ENCODE measurements around the gene PRUNE2. TPM values are rescaled to one million over a fixed set of nuclear protein-coding genes. Genes with fewer than 3 reads are reported as not detected.
A peak's percentile ranks its signal among the peaks of the same experiment; 100 is the strongest.

Gene PRUNE2
- total RNA-seq, 4 donors from 2014 or later: 3.6 to 16.2 (median 6.4) TPM

DNA sequence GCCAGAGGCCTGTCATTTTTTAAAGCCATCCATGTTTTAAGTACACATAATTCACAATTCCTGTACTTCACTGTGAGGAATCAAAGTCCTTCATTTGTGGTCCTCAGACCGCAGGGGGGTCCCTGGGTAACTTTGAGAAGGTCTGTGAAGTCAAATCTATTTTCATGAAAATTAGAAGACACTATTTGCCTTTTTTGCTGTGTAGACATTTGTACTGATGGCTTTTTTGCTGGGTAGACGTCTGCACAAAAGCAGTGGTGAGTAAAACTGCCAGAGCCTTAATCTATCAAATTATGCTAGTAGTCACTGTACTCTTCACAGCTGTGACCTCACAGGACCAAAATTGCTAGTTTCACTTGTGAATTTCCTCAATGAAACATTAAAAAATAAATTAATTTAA is 25.7 kb downstream of the PRUNE2 start:
- no peaks in the 10 kb centered on the region for H3K36me3 ChIP-seq
- H3K27me3 ChIP-seq: no peaks in the 10 kb centered on the region
- WGBS: 78% methylated on average over 2 of the region's 2 CpGs
- no peaks in the 10 kb centered on the region for H3K9me3 ChIP-seq
- no peak for DNase-seq (ENCODE audit: low spot score in 2 of 2)
- no peak overlapping the region for H3K27ac ChIP-seq
- TF ChIP-seq POLR2AphosphoS5 (IDR thresholded peaks at IDR 0.05) (no peak), POLR2A (IDR thresholded peaks at IDR 0.05) (no peak), EP300 (IDR thresholded peaks at IDR 0.05) (no peak)
- TF ChIP-seq, protein P1, sequence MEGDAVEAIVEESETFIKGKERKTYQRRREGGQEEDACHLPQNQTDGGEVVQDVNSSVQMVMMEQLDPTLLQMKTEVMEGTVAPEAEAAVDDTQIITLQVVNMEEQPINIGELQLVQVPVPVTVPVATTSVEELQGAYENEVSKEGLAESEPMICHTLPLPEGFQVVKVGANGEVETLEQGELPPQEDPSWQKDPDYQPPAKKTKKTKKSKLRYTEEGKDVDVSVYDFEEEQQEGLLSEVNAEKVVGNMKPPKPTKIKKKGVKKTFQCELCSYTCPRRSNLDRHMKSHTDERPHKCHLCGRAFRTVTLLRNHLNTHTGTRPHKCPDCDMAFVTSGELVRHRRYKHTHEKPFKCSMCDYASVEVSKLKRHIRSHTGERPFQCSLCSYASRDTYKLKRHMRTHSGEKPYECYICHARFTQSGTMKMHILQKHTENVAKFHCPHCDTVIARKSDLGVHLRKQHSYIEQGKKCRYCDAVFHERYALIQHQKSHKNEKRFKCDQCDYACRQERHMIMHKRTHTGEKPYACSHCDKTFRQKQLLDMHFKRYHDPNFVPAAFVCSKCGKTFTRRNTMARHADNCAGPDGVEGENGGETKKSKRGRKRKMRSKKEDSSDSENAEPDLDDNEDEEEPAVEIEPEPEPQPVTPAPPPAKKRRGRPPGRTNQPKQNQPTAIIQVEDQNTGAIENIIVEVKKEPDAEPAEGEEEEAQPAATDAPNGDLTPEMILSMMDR (IDR thresholded peaks at IDR 0.05): no peak
- peaks cover 8% of the 10 kb centered on the region for H3K4me1 ChIP-seq
- no peak overlapping the region for H3K4me3 ChIP-seq

DNA sequence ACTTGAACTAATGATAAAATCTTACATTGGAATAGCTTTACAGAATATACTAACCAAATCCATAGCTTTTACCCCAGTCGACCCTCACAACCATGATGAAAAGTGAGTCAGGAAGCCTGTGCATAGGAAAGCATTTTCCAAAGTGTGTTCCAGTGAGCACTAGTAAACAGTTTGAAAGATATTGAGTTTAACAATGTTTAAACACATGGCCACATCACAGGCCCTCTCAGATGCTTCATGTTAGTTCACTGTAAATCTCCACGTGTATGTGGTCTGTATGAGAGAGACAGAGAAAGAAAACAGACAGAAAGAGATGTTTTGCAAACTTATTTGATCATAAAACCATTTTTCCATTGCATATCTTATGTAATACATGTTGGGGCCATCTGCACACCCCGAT is 27.0 kb downstream of the PRUNE2 start:
- no peak overlapping the region for H3K27ac ChIP-seq
- H3K4me1 ChIP-seq: peaks cover 8% of the 10 kb centered on the region
- DNase-seq (ENCODE audit: low spot score in 2 of 2): no peak
- no peaks in the 10 kb centered on the region for H3K27me3 ChIP-seq
- H3K4me3 ChIP-seq: no peak overlapping the region
- no peaks in the 10 kb centered on the region for H3K36me3 ChIP-seq
- H3K9me3 ChIP-seq: no peaks in the 10 kb centered on the region
- WGBS: 67% methylated on average over 3 of the region's 3 CpGs
- TF ChIP-seq EP300 (IDR thresholded peaks at IDR 0.05) (no peak), POLR2A (IDR thresholded peaks at IDR 0.05) (no peak), POLR2AphosphoS5 (IDR thresholded peaks at IDR 0.05) (no peak)
- TF ChIP-seq, protein P1 (IDR thresholded peaks at IDR 0.05): no peak

DNA sequence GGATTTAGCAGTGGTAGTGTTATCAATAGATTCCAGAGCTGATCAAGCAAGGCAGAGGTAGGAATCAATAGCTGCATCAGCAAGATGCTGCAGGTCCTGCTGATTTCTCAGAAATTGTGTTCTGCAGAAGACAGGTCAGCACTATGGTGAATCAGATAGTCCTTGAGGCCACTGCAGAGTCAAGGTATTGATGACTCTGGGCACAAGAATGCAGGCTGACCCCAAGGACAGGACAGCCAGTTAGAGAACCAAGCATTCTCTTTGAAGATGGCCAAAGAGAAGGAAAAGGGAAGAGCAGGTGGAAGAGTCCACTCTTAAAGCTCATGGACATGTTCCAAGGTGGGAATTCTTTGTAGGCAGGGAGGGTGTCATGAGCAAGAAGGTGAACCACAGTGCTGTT is 28.0 kb downstream of the PRUNE2 start:
- no peak overlapping the region for H3K4me3 ChIP-seq
- DNase-seq (ENCODE audit: low spot score in 2 of 2): no peak
- H3K27me3 ChIP-seq: no peaks in the 10 kb centered on the region
- H3K4me1 ChIP-seq: peaks cover 8% of the 10 kb centered on the region
- H3K9me3 ChIP-seq: no peaks in the 10 kb centered on the region
- TF ChIP-seq POLR2AphosphoS5 (IDR thresholded peaks at IDR 0.05): no peak
- no peak for TF ChIP-seq POLR2A (IDR thresholded peaks at IDR 0.05)
- TF ChIP-seq, protein P1 (IDR thresholded peaks at IDR 0.05): no peak
- TF ChIP-seq EP300 (IDR thresholded peaks at IDR 0.05): no peak
- no peaks in the 10 kb centered on the region for H3K36me3 ChIP-seq
- no peak overlapping the region for H3K27ac ChIP-seq

DNA sequence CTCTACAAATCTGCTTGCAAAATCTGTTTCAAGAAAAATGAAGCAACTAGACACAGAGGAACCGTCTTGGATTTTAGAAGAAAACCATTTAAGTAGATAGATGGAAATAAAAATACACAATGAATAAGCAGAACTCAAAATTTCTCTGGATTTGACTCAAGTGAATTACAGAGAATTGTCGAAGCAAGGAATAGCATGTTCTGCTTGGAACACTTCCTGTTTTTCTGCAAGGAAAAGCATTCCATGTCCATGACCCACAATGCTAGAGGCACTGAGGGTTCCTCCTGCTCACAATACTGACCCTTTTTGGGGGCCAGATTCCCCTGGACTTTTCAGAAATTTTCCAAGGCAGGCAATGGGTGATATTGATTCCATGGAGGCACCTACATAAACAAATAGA is 29.8 kb downstream of the PRUNE2 start:
- H3K4me3 ChIP-seq: no peak overlapping the region
- H3K36me3 ChIP-seq: no peaks in the 10 kb centered on the region
- TF ChIP-seq EP300 (IDR thresholded peaks at IDR 0.05) (peak; percentile 94), POLR2A (IDR thresholded peaks at IDR 0.05) (no peak)
- WGBS: 23% methylated on average over 2 of the region's 2 CpGs
- no peaks in the 10 kb centered on the region for H3K27me3 ChIP-seq
- peaks cover 11% of the 10 kb centered on the region for H3K4me1 ChIP-seq
- DNase-seq (ENCODE audit: low spot score in 2 of 2): no peak
- H3K9me3 ChIP-seq: no peaks in the 10 kb centered on the region
- H3K27ac ChIP-seq: peak overlapping the region; percentile 55

DNA sequence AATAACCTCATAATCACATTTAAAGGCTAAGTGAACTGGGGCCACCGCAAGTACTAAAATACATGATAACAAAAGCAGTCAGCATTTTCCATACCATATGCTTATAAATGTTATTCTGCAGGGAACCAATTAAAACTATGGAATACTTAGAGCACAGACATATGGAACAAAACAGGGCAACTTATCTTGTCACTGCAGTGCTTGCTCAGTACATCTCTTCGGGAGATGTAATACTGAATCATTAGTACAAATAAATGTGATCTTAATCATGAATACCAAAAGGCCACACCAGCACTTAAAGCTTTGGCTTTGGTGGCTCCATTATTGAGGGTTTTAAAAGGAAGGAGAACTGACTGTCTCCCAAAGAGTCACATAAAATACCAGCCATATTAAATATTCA is 32.1 kb downstream of the PRUNE2 start:
- TF ChIP-seq, protein P1 (IDR thresholded peaks at IDR 0.05): no peak
- no peak for TF ChIP-seq POLR2AphosphoS5 (IDR thresholded peaks at IDR 0.05)
- no peak for TF ChIP-seq POLR2A (IDR thresholded peaks at IDR 0.05)
- no peak for TF ChIP-seq EP300 (IDR thresholded peaks at IDR 0.05)
- whole genome bisulfite sequencing: 67% methylated on average over 2 of the region's 2 CpGs
- no peak overlapping the region for H3K27ac ChIP-seq

More for the DNA sequence above, 32.1 kb downstream of the PRUNE2 start:
- Histone ChIP-seq H3K4me3 (no peak overlapping the region), H3K9me3 (no peaks in the 10 kb centered on the region), H3K4me1 (peaks cover 11% of the 10 kb centered on the region), H3K36me3 (no peaks in the 10 kb centered on the region), H3K27me3 (no peaks in the 10 kb centered on the region)
- DNase-seq (ENCODE audit: low spot score in 2 of 2): no peak
